Endometrial microvascular endothelial cells (primary cell): Measurements from ENCODE around the gene USP19. TPM values are rescaled to one million over a fixed set of nuclear protein-coding genes. Genes with fewer than 3 reads are reported as not detected.

ENCODE experiments used
- total RNA-seq: library from RNA; depleted of rRNA; stranded (reverse); fragments of >200 nt; gene quantifications from one replicate; pipeline ENCODE4 v1.2.3, GENCODE V29; 2015; ENCODE audit errors: inconsistent ontology term

The USP19 gene
- total RNA-seq, 1 donor from 2014 or later, result 37.3 TPM

Other genes with a start within 250 kb of the USP19 start
- gene SLC25A20, start 221.9 kb downstream of the USP19 start, total RNA-seq, result 43.4 TPM
- 53.2 TPM for gene ARIH2, start 202.0 kb downstream of the USP19 start, total RNA-seq
- 18.5 TPM for gene P4HTM, start 130.6 kb downstream of the USP19 start, total RNA-seq
- 103 TPM for gene WDR6, start 113.4 kb downstream of the USP19 start, total RNA-seq
- 48.6 TPM for gene DALRD3, start 102.2 kb downstream of the USP19 start, total RNA-seq
- gene NDUFAF3, start 98.7 kb downstream of the USP19 start, total RNA-seq, result 129 TPM
- gene IMPDH2, start 91.4 kb downstream of the USP19 start, total RNA-seq, result 327 TPM
- gene QRICH1, start 26.8 kb downstream of the USP19 start, total RNA-seq, result 60.3 TPM
- gene QARS1, start 16.1 kb downstream of the USP19 start, total RNA-seq, result 280 TPM
- 315 TPM for gene LAMB2, start 12.2 kb upstream of the USP19 start, total RNA-seq
- 26.7 TPM for gene CCDC71, start 45.5 kb upstream of the USP19 start, total RNA-seq
- gene KLHDC8B, start 50.8 kb upstream of the USP19 start, total RNA-seq, result 24.7 TPM
- 0.74 TPM for gene C3orf62, start 156.4 kb upstream of the USP19 start, total RNA-seq
- gene USP4, start 219.2 kb upstream of the USP19 start, total RNA-seq, result 16.7 TPM
- gene GPX1, start 237.5 kb upstream of the USP19 start, total RNA-seq, result 644 TPM